ENCODE data around the gene FSD1. TPM values are rescaled to one million over a fixed set of nuclear protein-coding genes. Genes with fewer than 3 reads are reported as not detected.

Gene FSD1
- total RNA-seq, 3 donors from 2014 or later (not counting 1 experiment from before 2014, with no cell fraction given), result 15.5 to 18.2 (median 16.4) TPM

DNA sequence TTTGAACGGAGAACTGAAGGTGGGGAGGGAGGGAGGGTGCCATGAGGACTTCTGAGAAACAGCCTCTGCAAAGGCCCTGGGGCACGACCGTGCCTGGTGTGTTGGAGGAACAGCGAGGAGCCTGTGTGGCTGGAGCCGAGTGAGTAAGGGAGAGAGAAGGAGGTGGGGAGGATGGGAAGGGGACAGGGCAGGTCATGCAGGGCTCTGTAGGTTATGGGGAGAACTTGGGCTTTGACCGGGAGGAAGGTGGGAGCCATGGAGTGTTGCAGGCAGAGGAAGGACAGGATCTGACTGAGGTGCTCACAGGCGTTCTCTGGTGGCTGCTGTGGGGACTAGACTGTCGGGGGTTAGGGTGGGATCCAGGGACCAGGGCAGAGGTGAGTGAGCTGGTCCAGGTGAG lies 45.7 kb downstream of the FSD1 start:
- no peak overlapping the region for H3K4me3 Mint-ChIP-seq
- 80% methylated on average over 8 of the region's 8 CpGs for WGBS (ENCODE audit: insufficient coverage)

GRCh38 chr19:4350726-4351125 lies 46.3 kb downstream of the FSD1 start:
- Mint-ChIP-seq H3K9me3 (no peaks in the 10 kb centered on the region), H3K36me3 (no peaks in the 10 kb centered on the region), H3K27me3 (ENCODE audit: low read depth in 2 of 2) (no peaks in the 10 kb centered on the region), H3K4me1 (peaks cover 10 to 38% of the 10 kb centered on the region in 2 donors), H3K27ac (peak overlapping the region in 1 of 2 donors; percentile 74), H3K4me3 (no peak overlapping the region)
- DNase-seq (no peak), ATAC-seq (no peak)
- no peak overlapping the region for H3K27ac ChIP-seq (ENCODE audit: low read length)
- H3K36me3 ChIP-seq (ENCODE audit: control insufficient read depth, insufficient read depth, low read length), result peaks cover 9% of the 10 kb centered on the region
- no peak overlapping the region for H3K4me3 ChIP-seq (ENCODE audit: low read length)
- TF ChIP-seq CTCF (IDR thresholded peaks at IDR 0.05), result no peak
- WGBS (ENCODE audit: insufficient coverage), result 96% methylated on average over 9 of the region's 9 CpGs
- H3K9me3 ChIP-seq (ENCODE audit: control insufficient read depth, insufficient read depth, low read length), result no peaks in the 10 kb centered on the region
- intact Hi-C loops (cut with micrococcal nuclease), result no loop called here
- H3K4me1 ChIP-seq (ENCODE audit: control insufficient read depth, insufficient read depth, low read length), result peaks cover 41% of the 10 kb centered on the region
- H3K27me3 ChIP-seq (ENCODE audit: control insufficient read depth, insufficient read depth, low read length), result no peaks in the 10 kb centered on the region

More for the DNA sequence above, 45.7 kb downstream of the FSD1 start:
- Histone ChIP-seq H3K27ac (ENCODE audit: low read length) (no peak overlapping the region), H3K9me3 (ENCODE audit: control insufficient read depth, insufficient read depth, low read length) (no peaks in the 10 kb centered on the region), H3K36me3 (ENCODE audit: control insufficient read depth, insufficient read depth, low read length) (peaks cover 9% of the 10 kb centered on the region), H3K4me1 (ENCODE audit: control insufficient read depth, insufficient read depth, low read length) (peaks cover 45% of the 10 kb centered on the region), H3K4me3 (ENCODE audit: low read length) (no peak overlapping the region), H3K27me3 (ENCODE audit: control insufficient read depth, insufficient read depth, low read length) (no peaks in the 10 kb centered on the region)
- Mint-ChIP-seq H3K4me1 (peaks cover 16 to 43% of the 10 kb centered on the region in 2 donors), H3K36me3 (no peaks in the 10 kb centered on the region), H3K27me3 (ENCODE audit: low read depth in 2 of 2) (no peaks in the 10 kb centered on the region), H3K9me3 (no peaks in the 10 kb centered on the region), H3K27ac (peak overlapping the region in 1 of 2 donors; percentile 74)
- DNase-seq (no peak), ATAC-seq (no peak)
- TF ChIP-seq CTCF (IDR thresholded peaks at IDR 0.05), result no peak
- intact Hi-C loops (cut with micrococcal nuclease), result no loop called here

GRCh38 chr19:4352701-4353121 lies 48.3 kb downstream of the FSD1 start:
- ATAC-seq (peak; percentile 80 to 91 (median 87)), DNase-seq (peak; percentile 53 to 85)
- no peaks in the 10 kb centered on the region for H3K27me3 ChIP-seq (ENCODE audit: control insufficient read depth, insufficient read depth, low read length)
- Mint-ChIP-seq H3K9me3 (no peaks in the 10 kb centered on the region), H3K27ac (peak overlapping the region in 1 of 2 donors; percentile 68), H3K4me3 (no peak overlapping the region), H3K4me1 (peaks cover 2 to 23% of the 10 kb centered on the region in 2 donors), H3K36me3 (no peaks in the 10 kb centered on the region), H3K27me3 (ENCODE audit: low read depth in 2 of 2) (no peaks in the 10 kb centered on the region)
- intact Hi-C loops (cut with micrococcal nuclease), result loop anchor here (1.0 kb wide), 1 partner anchor 85 kb away; no protein-coding TSS in a partner anchor
- no peaks in the 10 kb centered on the region for H3K9me3 ChIP-seq (ENCODE audit: control insufficient read depth, insufficient read depth, low read length)
- peak; percentile 85 for TF ChIP-seq CTCF (IDR thresholded peaks at IDR 0.05)
- no peak overlapping the region for H3K4me3 ChIP-seq (ENCODE audit: low read length)
- 52% methylated on average over 9 of the region's 9 CpGs for WGBS (ENCODE audit: insufficient coverage)
- peaks cover 9% of the 10 kb centered on the region for H3K36me3 ChIP-seq (ENCODE audit: control insufficient read depth, insufficient read depth, low read length)
- H3K27ac ChIP-seq (ENCODE audit: low read length), result no peak overlapping the region
- H3K4me1 ChIP-seq (ENCODE audit: control insufficient read depth, insufficient read depth, low read length), result peaks cover 27% of the 10 kb centered on the region

- peaks cover 11% of the 10 kb centered on the region for H3K36me3 ChIP-seq (ENCODE audit: control insufficient read depth, insufficient read depth, low read length)
- Mint-ChIP-seq H3K27ac (no peak overlapping the region), H3K36me3 (no peaks in the 10 kb centered on the region), H3K4me3 (no peak overlapping the region), H3K27me3 (ENCODE audit: low read depth in 2 of 2) (no peaks in the 10 kb centered on the region), H3K9me3 (no peaks in the 10 kb centered on the region), H3K4me1 (peaks cover 0 to 16% of the 10 kb centered on the region in 2 donors)
- H3K4me3 ChIP-seq (ENCODE audit: low read length), result no peak overlapping the region
- WGBS (ENCODE audit: insufficient coverage), result 94% methylated on average over 12 of the region's 12 CpGs
- TF ChIP-seq CTCF (IDR thresholded peaks at IDR 0.05), result no peak
- DNase-seq (no peak), ATAC-seq (no peak)
- H3K4me1 ChIP-seq (ENCODE audit: control insufficient read depth, insufficient read depth, low read length), result peaks cover 16% of the 10 kb centered on the region
- intact Hi-C loops (cut with micrococcal nuclease), result no loop called here
- no peak overlapping the region for H3K27ac ChIP-seq (ENCODE audit: low read length)
- H3K27me3 ChIP-seq (ENCODE audit: control insufficient read depth, insufficient read depth, low read length), result no peaks in the 10 kb centered on the region
- H3K9me3 ChIP-seq (ENCODE audit: control insufficient read depth, insufficient read depth, low read length), result no peaks in the 10 kb centered on the region
These were observed 49.9 kb downstream of the FSD1 start for GRCh38 chr19:4354282-4354681.

All from natural killer cell (primary cell).